22Rv1 (cell line): ENCODE data around the gene SCAPER.

ENCODE experiments used
- H3K27ac ChIP-seq: fragments of 450-650 bp; 2 replicates; pipeline ENCODE4 v1.5.1; 2017
- ZFX ChIP-seq: fragments of 450-650 bp; IDR thresholded peaks from 2 replicates; pipeline ENCODE4 v1.6.1; 2017; ENCODE audit warnings: antibody characterized with exemption, borderline replicate concordance
- TF ChIP-seq, protein P1 (sequence below): fragments of 450-650 bp; IDR thresholded peaks from 2 replicates; pipeline ENCODE4 v1.5.1; 2017; ENCODE audit warnings: mild to moderate bottlenecking

SCAPER gene

GRCh38 chr15:76340803-76341365, 564.3 kb downstream of the SCAPER start:
- H3K27ac ChIP-seq, result no peak overlapping the region
- TF ChIP-seq, protein P1, sequence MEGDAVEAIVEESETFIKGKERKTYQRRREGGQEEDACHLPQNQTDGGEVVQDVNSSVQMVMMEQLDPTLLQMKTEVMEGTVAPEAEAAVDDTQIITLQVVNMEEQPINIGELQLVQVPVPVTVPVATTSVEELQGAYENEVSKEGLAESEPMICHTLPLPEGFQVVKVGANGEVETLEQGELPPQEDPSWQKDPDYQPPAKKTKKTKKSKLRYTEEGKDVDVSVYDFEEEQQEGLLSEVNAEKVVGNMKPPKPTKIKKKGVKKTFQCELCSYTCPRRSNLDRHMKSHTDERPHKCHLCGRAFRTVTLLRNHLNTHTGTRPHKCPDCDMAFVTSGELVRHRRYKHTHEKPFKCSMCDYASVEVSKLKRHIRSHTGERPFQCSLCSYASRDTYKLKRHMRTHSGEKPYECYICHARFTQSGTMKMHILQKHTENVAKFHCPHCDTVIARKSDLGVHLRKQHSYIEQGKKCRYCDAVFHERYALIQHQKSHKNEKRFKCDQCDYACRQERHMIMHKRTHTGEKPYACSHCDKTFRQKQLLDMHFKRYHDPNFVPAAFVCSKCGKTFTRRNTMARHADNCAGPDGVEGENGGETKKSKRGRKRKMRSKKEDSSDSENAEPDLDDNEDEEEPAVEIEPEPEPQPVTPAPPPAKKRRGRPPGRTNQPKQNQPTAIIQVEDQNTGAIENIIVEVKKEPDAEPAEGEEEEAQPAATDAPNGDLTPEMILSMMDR, result peak; percentile 39; the same call in 1 of the 2 replicates
- no peak for TF ChIP-seq ZFX

DNA sequence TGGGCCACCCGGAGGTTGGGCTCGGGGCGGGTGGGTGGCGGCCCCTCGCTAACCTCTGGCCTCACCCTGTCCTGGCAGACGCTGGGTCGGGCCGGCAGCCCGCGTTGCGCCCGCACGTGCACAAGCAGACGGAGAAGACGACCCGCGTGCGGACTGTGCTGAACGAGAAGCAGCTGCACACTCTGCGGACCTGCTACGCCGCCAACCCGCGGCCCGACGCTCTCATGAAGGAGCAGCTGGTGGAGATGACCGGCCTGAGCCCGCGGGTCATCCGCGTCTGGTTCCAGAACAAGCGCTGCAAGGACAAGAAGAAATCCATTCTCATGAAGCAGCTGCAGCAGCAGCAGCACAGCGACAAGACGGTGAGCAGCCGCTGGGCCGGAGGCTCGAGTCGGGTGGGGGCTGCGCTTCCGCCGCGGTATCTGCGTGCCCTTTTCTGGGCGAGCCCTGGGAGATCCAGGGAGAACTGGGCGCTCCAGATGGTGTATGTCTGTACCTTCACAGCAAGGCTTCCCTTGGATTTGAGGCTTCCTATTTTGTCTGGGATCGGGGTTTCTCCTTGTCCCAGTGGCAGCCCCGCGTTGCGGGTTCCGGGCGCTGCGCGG, 564.8 kb downstream of the SCAPER start:
- no peak overlapping the region for H3K27ac ChIP-seq
- TF ChIP-seq, protein P1, result no peak
- TF ChIP-seq ZFX, result no peak

DNA sequence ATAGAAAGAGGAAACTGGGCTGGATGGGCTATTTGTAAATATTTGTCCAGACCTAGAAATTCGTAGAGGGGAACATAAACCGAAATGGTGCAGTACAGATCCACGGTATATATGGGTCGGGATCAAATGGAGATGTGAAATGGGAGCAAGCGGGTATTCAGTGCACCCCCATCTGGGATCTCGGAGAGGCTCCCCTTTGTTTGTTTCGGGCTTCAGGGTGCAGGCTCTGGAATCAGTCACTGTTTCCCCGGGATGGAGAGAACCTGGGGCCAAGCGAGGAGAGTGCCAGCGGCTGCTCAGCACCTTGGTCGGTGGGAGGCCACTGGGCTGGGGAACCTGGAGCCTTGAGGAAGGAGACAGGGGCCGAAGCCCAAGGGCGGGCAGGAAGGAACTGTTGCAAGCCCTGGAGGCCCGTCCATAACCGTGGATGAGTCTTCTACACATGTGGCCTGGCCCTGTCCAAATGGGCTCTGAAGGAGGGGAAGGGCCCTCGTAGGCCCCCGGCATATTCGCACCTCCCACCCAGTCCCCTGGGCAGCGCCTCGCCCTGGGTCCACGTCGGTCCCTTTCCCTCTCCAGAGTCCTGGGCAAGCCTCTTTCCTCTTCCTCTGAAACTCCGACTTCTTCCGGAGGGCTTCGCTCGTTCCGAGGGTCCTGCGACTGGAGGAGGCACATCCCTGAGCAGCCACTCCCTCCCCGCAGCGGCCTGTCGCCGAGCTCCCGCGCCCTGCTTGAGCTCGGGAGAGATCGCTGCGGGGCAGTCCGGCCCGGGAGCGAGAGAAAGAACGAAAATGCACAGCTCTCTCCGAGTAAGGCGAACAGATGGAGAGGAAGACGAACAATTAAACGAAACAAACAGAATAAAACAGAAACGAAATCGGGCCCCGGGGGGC, 565.6 kb downstream of the SCAPER start:
- H3K27ac ChIP-seq, result no peak overlapping the region
- no peak for TF ChIP-seq ZFX
- TF ChIP-seq, protein P1, result no peak

DNA sequence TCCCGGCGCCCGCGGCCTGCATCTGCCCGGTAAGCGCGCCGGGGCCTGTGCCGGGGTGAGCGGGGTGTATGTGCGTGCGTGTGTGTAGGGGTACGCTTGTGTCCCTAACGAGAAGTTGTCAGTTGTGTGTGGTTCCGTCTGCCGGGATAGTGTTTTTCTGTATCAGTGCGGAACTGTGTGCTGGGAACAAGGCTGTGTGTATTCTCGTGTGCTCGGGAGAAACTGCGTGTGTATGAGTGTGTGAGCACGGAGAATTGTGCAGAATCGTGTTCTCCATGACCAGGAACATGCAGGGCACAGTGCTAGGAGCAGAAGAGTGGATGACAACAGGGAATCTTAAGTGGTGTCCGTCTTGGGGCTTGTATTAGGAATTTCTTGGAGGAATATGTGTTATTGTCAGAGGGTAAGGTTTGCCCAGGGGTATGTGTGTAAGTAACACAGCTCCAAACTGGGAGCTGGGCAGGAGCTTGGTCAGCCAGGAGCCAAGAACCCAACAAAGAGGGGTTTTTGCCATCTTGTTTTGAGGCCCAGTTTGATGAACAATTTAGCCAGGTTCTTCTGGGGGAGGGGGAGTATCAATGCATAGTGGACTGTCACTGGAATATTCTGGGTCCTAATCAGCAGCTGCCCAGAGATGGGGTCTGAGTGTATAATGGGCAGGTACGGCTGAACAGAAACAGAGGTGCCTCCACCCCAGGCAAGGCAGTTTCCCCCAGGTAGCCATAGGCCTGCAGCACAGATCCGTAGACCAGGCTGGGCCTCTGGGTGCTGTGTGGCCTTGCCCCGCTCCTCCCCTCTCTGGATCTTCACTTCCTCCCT, 566.4 kb downstream of the SCAPER start:
- TF ChIP-seq, protein P1, result no peak
- no peak for TF ChIP-seq ZFX
- H3K27ac ChIP-seq, result no peak overlapping the region

DNA sequence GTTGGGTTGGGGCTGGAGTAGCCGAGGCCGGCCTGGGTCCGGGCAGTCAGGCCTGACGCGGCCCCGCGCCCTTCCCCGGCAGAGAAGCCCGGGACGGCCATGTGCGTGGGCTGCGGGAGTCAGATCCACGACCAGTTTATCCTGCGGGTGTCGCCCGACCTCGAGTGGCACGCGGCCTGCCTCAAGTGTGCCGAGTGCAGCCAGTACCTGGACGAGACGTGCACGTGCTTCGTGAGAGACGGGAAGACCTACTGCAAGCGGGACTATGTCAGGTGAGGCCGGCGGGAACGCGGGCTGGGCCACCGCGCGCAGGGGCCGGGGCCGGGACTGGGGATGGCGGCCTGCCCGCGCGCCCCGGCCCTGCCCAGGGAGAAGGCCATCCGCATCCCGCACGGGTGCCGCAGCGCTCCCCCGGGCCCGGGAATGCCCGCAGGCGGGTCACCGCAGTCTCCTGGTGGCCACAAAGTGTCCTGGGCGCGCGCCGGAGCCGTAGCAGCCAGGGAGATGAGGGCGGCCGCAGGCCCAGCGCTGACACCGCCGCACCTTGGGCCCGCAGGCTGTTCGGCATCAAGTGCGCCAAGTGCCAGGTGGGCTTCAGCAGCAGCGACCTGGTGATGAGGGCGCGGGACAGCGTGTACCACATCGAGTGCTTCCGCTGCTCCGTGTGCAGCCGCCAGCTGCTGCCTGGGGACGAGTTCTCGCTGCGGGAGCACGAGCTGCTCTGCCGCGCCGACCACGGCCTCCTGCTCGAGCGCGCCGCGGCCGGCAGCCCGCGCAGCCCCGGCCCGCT, 567.2 kb downstream of the SCAPER start:
- no peak overlapping the region for H3K27ac ChIP-seq
- TF ChIP-seq ZFX, result no peak
- TF ChIP-seq, protein P1, result no peak

GRCh38 chr15:76337059-76337695, 568.0 kb downstream of the SCAPER start:
- peak overlapping the region; percentile 21; the same call in 1 of the 2 replicates for H3K27ac ChIP-seq
- TF ChIP-seq, protein P1, result no peak
- no peak for TF ChIP-seq ZFX
